GM12878 (cell line): ENCODE data around the gene HOXC12.

Experiments used
- ATF2 ChIP-seq: IDR thresholded peaks from 2 replicates; pipeline ENCODE4 v1.6.1; 2012; ENCODE audit warnings: low read length, inconsistent platforms
- CTCF ChIP-seq, 3 experiments: IDR thresholded peaks in 2 of 3; conservative IDR thresholded peaks in 1 of 3; 2 replicates each; pipeline ENCODE4 v1.5.1; 2011; ENCODE audit warnings: low read depth in 3 of 3, low read length in 3 of 3, mild to moderate bottlenecking in 3 of 3, control low read depth in 2 of 3, moderate library complexity in 2 of 3, inconsistent platforms in 1 of 3, mixed read lengths in 1 of 3; ENCODE audit not compliant: control insufficient read depth in 2 of 3, insufficient read depth in 1 of 3; ENCODE audit errors: extremely low read depth in 1 of 3
- EP300 ChIP-seq, 2 experiments: fragments of 150-350 bp in 1 of 2; IDR thresholded peaks; 2 replicates each; pipeline ENCODE4 v1.6.1; 2011 to 2012; ENCODE audit warnings: low read depth in 2 of 2, low read length in 2 of 2, borderline replicate concordance in 1 of 2, improper control_type of control experiment in 1 of 2, inconsistent platforms in 1 of 2; ENCODE audit not compliant: control insufficient read depth in 1 of 2
- TCF12 ChIP-seq: IDR thresholded peaks from 2 replicates; pipeline ENCODE4 v1.6.1; 2011; ENCODE audit warnings: low read depth, mild to moderate bottlenecking, low read length
- ZNF274 ChIP-seq: IDR thresholded peaks from one replicate; pipeline ENCODE4 v1.8.0; 2011; ENCODE audit not compliant: insufficient read length, insufficient read depth

- no peak for TF ChIP-seq TCF12
- TF ChIP-seq ZNF274 = no peak
- TF ChIP-seq EP300 (IDR thresholded peaks at IDR 0.05; ENCODE audit: borderline replicate concordance in 1 of 2, control insufficient read depth in 1 of 2, low read depth in 2 of 2, low read length in 2 of 2) = no peak
- TF ChIP-seq CTCF (IDR thresholded peaks at IDR 0.05 in 2 of 3, conservative IDR thresholded peaks at IDR 0.05 in 1 of 3; ENCODE audit: control insufficient read depth in 2 of 3, extremely low read depth in 1 of 3, insufficient read depth in 1 of 3, low read depth in 3 of 3, low read length in 3 of 3) = 0 out of 6 replicates have a peak, but pooled peaks of 1 of the 3 experiments have one; percentile 4
- TF ChIP-seq ATF2 = no peak
Observed at GRCh38 chr12:53950437-53950773, 4.3 kb upstream of the HOXC12 start.
